Ishikawa (cell line): ENCODE data around the gene TCF7L2.

Source experiments
- CEBPB ChIP-seq: IDR thresholded peaks from 2 replicates; pipeline ENCODE4 v1.6.1; 2012
- CREB1 ChIP-seq: IDR thresholded peaks from 2 replicates; pipeline ENCODE4 v1.6.1; 2012; ENCODE audit warnings: low read depth
- EGR1 ChIP-seq: IDR thresholded peaks from 2 replicates; pipeline ENCODE4 v1.6.1; 2012
- EP300 ChIP-seq: IDR thresholded peaks from 2 replicates; pipeline ENCODE4 v1.6.1; 2012; ENCODE audit warnings: borderline replicate concordance
- FOXM1 ChIP-seq: IDR thresholded peaks from 2 replicates; pipeline ENCODE4 v1.6.1; 2012; ENCODE audit warnings: low read depth, borderline replicate concordance
- MAX ChIP-seq: IDR thresholded peaks from 2 replicates; pipeline ENCODE4 v1.6.1; 2012
- NFIC ChIP-seq: IDR thresholded peaks from 2 replicates; pipeline ENCODE4 v1.6.1; 2012
- RAD21 ChIP-seq: IDR thresholded peaks from 2 replicates; pipeline ENCODE4 v1.6.1; 2012; ENCODE audit warnings: low read depth
- REST ChIP-seq: IDR thresholded peaks from 2 replicates; pipeline ENCODE4 v1.6.1; 2012; ENCODE audit warnings: low read depth, mild to moderate bottlenecking
- TAF1 ChIP-seq: IDR thresholded peaks from 2 replicates; pipeline ENCODE4 v1.6.1; 2012; ENCODE audit warnings: low read depth, mild to moderate bottlenecking
- TCF12 ChIP-seq: IDR thresholded peaks from 2 replicates; pipeline ENCODE4 v1.6.1; 2012; ENCODE audit warnings: low read depth
- TEAD4 ChIP-seq: IDR thresholded peaks from 2 replicates; pipeline ENCODE4 v1.6.1; 2012
- USF1 ChIP-seq: IDR thresholded peaks from 2 replicates; pipeline ENCODE4 v1.6.1; 2012
- YY1 ChIP-seq: IDR thresholded peaks from 2 replicates; pipeline ENCODE4 v1.6.1; 2012; ENCODE audit warnings: low read depth
- ZBTB7A ChIP-seq: IDR thresholded peaks from 2 replicates; pipeline ENCODE4 v1.6.1; 2012; ENCODE audit warnings: low read depth

Gene TCF7L2

GRCh38 chr10:113026679-113027078 lies 76.6 kb downstream of the TCF7L2 start:
- TF ChIP-seq REST (no peak), RAD21 (no peak), EGR1 (no peak), USF1 (no peak)

- TF ChIP-seq TEAD4 (no peak), NFIC (no peak), REST (no peak), TAF1 (no peak), FOXM1 (no peak), CEBPB (no peak), MAX (no peak), EGR1 (no peak), YY1 (no peak), TCF12 (no peak), EP300 (no peak), CREB1 (no peak)
Measured at GRCh38 chr10:113027230-113027573, 77.2 kb downstream of the TCF7L2 start.

GRCh38 chr10:113027574-113028455 lies 77.8 kb downstream of the TCF7L2 start:
- TF ChIP-seq CEBPB (no peak), TEAD4 (no peak), MAX (no peak), NFIC (no peak), TAF1 (no peak), YY1 (no peak), CREB1 (no peak), RAD21 (no peak), TCF12 (no peak), REST (no peak), EGR1 (no peak), FOXM1 (no peak), ZBTB7A (no peak)

- TF ChIP-seq USF1 (no peak), EGR1 (no peak), NFIC (no peak), ZBTB7A (no peak), REST (no peak), EP300 (no peak), CREB1 (no peak), MAX (no peak), TAF1 (no peak)
Measured at GRCh38 chr10:113028456-113029440, 78.7 kb downstream of the TCF7L2 start.
